WTC11 (cell line): ENCODE data around the gene GIMAP8. TPM values are rescaled to one million over a fixed set of nuclear protein-coding genes. Genes with fewer than 3 reads are reported as not detected.

Experiments
- ATAC-seq: fragments of 200-7000 bp; cut with Tn5 transposase; 2 replicates; pipeline ENCODE4 v1.10.0; 2021; ENCODE audit warnings: mild to moderate bottlenecking, moderate library complexity
- CTCF ChIA-PET: fragments of 300-600 bp; sonication (Branson Sonifier 250); formaldehyde crosslinking; loops from one replicate; lab custom pipeline; 2021; ENCODE audit warnings: antibody characterized with exemption; lab: Charles Lee
- POLR2A ChIA-PET: fragments of 350-600 bp; sonication (Branson Sonifier 250); formaldehyde crosslinking; loops from one replicate; lab custom pipeline; 2021; ENCODE audit warnings: antibody characterized with exemption; lab: Charles Lee
- DNase-seq: peaks from one replicate; pipeline ENCODE4 v3.0.0; 2021; ENCODE audit warnings: low spot score
- H3K27ac Mint-ChIP-seq: 2 replicates; pipeline ENCODE4 v1.8.0; 2021; ENCODE audit warnings: mixed read lengths
- H3K27me3 Mint-ChIP-seq: 2 replicates; pipeline ENCODE4 v1.8.0; 2021; ENCODE audit warnings: low read depth, mild to moderate bottlenecking, moderate library complexity, mixed read lengths
- H3K36me3 Mint-ChIP-seq: 2 replicates; pipeline ENCODE4 v1.8.0; 2021; ENCODE audit warnings: mixed read lengths
- H3K4me1 Mint-ChIP-seq: 2 replicates; pipeline ENCODE4 v1.8.0; 2022; ENCODE audit warnings: mixed read lengths
- H3K4me3 Mint-ChIP-seq: 2 replicates; pipeline ENCODE4 v1.8.0; 2021; ENCODE audit warnings: mild to moderate bottlenecking, moderate library complexity, mixed read lengths
- H3K9me3 Mint-ChIP-seq: 2 replicates; pipeline ENCODE4 v1.8.0; 2021; ENCODE audit warnings: mixed read lengths
- ATF1 ChIP-seq: sonication (generic); formaldehyde crosslinking; IDR thresholded peaks from 2 replicates; pipeline ENCODE4 v1.8.1; 2023; ENCODE audit warnings: mild to moderate bottlenecking, moderate library complexity, missing genetic modification reagents
- E2F1 ChIP-seq: sonication (generic); formaldehyde crosslinking; IDR thresholded peaks from 2 replicates; pipeline ENCODE4 v1.8.0; 2022; ENCODE audit warnings: mild to moderate bottlenecking, missing genetic modification reagents
- ETV6 ChIP-seq: sonication (generic); formaldehyde crosslinking; IDR thresholded peaks from 2 replicates; pipeline ENCODE4 v1.8.1; 2022; ENCODE audit warnings: mild to moderate bottlenecking, missing genetic modification reagents
- GABPB1 ChIP-seq: sonication (generic); formaldehyde crosslinking; IDR thresholded peaks from 2 replicates; pipeline ENCODE4 v1.8.1; 2023; ENCODE audit warnings: mild to moderate bottlenecking, missing genetic modification reagents
- GRHL2 ChIP-seq: fragments of 250-450 bp; sonication (Bioruptor Pico); IDR thresholded peaks from 2 replicates; pipeline ENCODE4 v1.8.0; 2022; ENCODE audit warnings: mild to moderate bottlenecking, moderate library complexity; ENCODE audit not compliant: insufficient replicate concordance, severe bottlenecking
- GTF2I ChIP-seq: fragments of 250-450 bp; sonication (Bioruptor Pico); conservative IDR thresholded peaks from 2 replicates; pipeline ENCODE4 v1.4.0; 2021; ENCODE audit warnings: mild to moderate bottlenecking
- KAT7 ChIP-seq: sonication (generic); formaldehyde crosslinking; IDR thresholded peaks from 2 replicates; pipeline ENCODE4 v1.8.1; 2023; ENCODE audit warnings: missing genetic modification reagents, mild to moderate bottlenecking, borderline replicate concordance
- MYBL2 ChIP-seq: sonication (generic); formaldehyde crosslinking; IDR thresholded peaks from 2 replicates; pipeline ENCODE4 v1.8.1; 2023; ENCODE audit warnings: mild to moderate bottlenecking, moderate library complexity, missing genetic modification reagents
- NR3C1 ChIP-seq: sonication (generic); formaldehyde crosslinking; conservative IDR thresholded peaks from 2 replicates; pipeline ENCODE4 v1.8.1; 2023; ENCODE audit warnings: low read depth, mild to moderate bottlenecking, missing genetic modification reagents
- SMAD4 ChIP-seq: sonication (generic); formaldehyde crosslinking; IDR thresholded peaks from 2 replicates; pipeline ENCODE4 v1.8.0; 2022; ENCODE audit warnings: mild to moderate bottlenecking, missing genetic modification reagents
- TEAD4 ChIP-seq: sonication (generic); formaldehyde crosslinking; IDR thresholded peaks from 2 replicates; pipeline ENCODE4 v1.8.0; 2022; ENCODE audit warnings: mild to moderate bottlenecking, missing genetic modification reagents
- ZBTB21 ChIP-seq: sonication (generic); formaldehyde crosslinking; IDR thresholded peaks from 2 replicates; pipeline ENCODE4 v1.8.1; 2023; ENCODE audit warnings: mild to moderate bottlenecking, missing genetic modification reagents, borderline replicate concordance
- ZNF219 ChIP-seq: sonication (generic); formaldehyde crosslinking; IDR thresholded peaks from 2 replicates; pipeline ENCODE4 v1.8.0; 2023; ENCODE audit warnings: missing genetic modification reagents, mild to moderate bottlenecking, borderline replicate concordance
- ZNF263 ChIP-seq: sonication (generic); formaldehyde crosslinking; IDR thresholded peaks from 2 replicates; pipeline ENCODE4 v1.8.1; 2022; ENCODE audit warnings: low read depth, mild to moderate bottlenecking, moderate library complexity, missing genetic modification reagents
- ZNF281 ChIP-seq: sonication (generic); formaldehyde crosslinking; IDR thresholded peaks from 2 replicates; pipeline ENCODE4 v1.8.0; 2023; ENCODE audit warnings: mild to moderate bottlenecking, missing genetic modification reagents
- ZNF423 ChIP-seq: fragments of 250-450 bp; sonication (Bioruptor Pico); IDR thresholded peaks from 2 replicates; pipeline ENCODE4 v2.1.2; 2022; ENCODE audit warnings: mild to moderate bottlenecking, moderate library complexity
- ZNF671 ChIP-seq: fragments of 250-450 bp; sonication (Bioruptor Pico); IDR thresholded peaks from 2 replicates; pipeline ENCODE4 v1.8.0; 2021; ENCODE audit warnings: mild to moderate bottlenecking
- ZSCAN18 ChIP-seq: fragments of 250-450 bp; sonication (Bioruptor Pico); IDR thresholded peaks from 2 replicates; pipeline ENCODE4 v2.1.2; 2022; ENCODE audit warnings: mild to moderate bottlenecking, moderate library complexity
- total RNA-seq: library from RNA; stranded (reverse); gene quantifications from 3 replicates; pipeline ENCODE4 v1.2.3, GENCODE V29; 2021
- TF ChIP-seq, protein P1 (sequence below): sonication (generic); formaldehyde crosslinking; IDR thresholded peaks from 2 replicates; pipeline ENCODE4 v1.8.1; 2023; ENCODE audit warnings: mild to moderate bottlenecking, missing genetic modification reagents, moderate library complexity
- TF ChIP-seq, protein P2 (sequence below): sonication (generic); formaldehyde crosslinking; IDR thresholded peaks from 2 replicates; pipeline ENCODE4 v1.8.1; 2022; ENCODE audit warnings: low read depth, missing genetic modification reagents, borderline replicate concordance
- TF ChIP-seq, protein P3 (sequence below): sonication (generic); formaldehyde crosslinking; IDR thresholded peaks from 2 replicates; pipeline ENCODE4 v1.8.1; 2023; ENCODE audit warnings: mild to moderate bottlenecking, missing genetic modification reagents
- TF ChIP-seq, protein P4 (sequence below): sonication (generic); formaldehyde crosslinking; conservative IDR thresholded peaks from 2 replicates; pipeline ENCODE4 v1.8.1; 2023; ENCODE audit warnings: mild to moderate bottlenecking, low read depth, missing genetic modification reagents, moderate library complexity

Gene GIMAP8
- total RNA-seq, 1 experiment from 2014 or later: 0.09 TPM

GRCh38 chr7:150420987-150421674, 29.3 kb upstream of the GIMAP8 start (continued):
- TF ChIP-seq ZSCAN18 (CRISPR knock-in tag) (no peak), GRHL2 (no peak)

DNA sequence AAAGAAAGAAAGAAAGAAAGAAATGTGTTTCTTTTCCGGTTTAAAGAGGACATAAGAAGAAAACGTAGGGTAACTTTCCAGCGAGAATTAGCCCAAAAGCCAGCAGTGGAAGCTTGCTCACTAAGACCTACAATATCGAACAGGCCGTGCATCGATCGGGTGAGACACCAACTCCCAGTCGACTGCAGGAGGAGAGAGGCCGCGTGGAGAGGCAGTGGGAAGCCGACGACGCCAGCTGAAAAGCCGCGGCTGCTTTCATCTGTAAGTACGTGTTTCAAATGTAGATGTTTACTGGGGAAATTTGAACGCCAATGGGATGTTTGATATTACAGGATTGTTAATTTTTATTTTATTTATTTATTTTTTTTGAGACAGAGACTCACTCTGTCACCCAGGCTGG, 28.6 kb upstream of the GIMAP8 start:
- Mint-ChIP-seq H3K27ac (no peak overlapping the region), H3K9me3 (peaks cover 18% of the 10 kb centered on the region), H3K36me3 (no peaks in the 10 kb centered on the region), H3K4me3 (no peak overlapping the region), H3K27me3 (no peaks in the 10 kb centered on the region), H3K4me1 (peaks cover 21% of the 10 kb centered on the region)
- TF ChIP-seq TEAD4 (CRISPR knock-in tag): no peak
- TF ChIP-seq ZNF423: no peak
- TF ChIP-seq, protein P1, sequence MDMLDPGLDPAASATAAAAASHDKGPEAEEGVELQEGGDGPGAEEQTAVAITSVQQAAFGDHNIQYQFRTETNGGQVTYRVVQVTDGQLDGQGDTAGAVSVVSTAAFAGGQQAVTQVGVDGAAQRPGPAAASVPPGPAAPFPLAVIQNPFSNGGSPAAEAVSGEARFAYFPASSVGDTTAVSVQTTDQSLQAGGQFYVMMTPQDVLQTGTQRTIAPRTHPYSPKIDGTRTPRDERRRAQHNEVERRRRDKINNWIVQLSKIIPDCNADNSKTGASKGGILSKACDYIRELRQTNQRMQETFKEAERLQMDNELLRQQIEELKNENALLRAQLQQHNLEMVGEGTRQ (CRISPR knock-in tag): no peak
- no peak for TF ChIP-seq ZNF281
- TF ChIP-seq MYBL2 (CRISPR knock-in tag): no peak
- no peak for TF ChIP-seq ETV6 (CRISPR knock-in tag)
- TF ChIP-seq NR3C1 (CRISPR knock-in tag): no peak
- TF ChIP-seq GABPB1 (CRISPR knock-in tag): no peak
- TF ChIP-seq, protein P2, sequence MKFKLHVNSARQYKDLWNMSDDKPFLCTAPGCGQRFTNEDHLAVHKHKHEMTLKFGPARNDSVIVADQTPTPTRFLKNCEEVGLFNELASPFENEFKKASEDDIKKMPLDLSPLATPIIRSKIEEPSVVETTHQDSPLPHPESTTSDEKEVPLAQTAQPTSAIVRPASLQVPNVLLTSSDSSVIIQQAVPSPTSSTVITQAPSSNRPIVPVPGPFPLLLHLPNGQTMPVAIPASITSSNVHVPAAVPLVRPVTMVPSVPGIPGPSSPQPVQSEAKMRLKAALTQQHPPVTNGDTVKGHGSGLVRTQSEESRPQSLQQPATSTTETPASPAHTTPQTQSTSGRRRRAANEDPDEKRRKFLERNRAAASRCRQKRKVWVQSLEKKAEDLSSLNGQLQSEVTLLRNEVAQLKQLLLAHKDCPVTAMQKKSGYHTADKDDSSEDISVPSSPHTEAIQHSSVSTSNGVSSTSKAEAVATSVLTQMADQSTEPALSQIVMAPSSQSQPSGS (CRISPR knock-in tag): no peak
- ChIA-PET POLR2A (no interaction called here), CTCF (interaction anchor here (0.6 to 1.5 kb wide), 10 partner anchors 10 to 332 kb away, joined by 3 to 9 read pairs (median 3); no protein-coding TSS in a partner anchor)
- ATAC-seq (no peak), DNase-seq (peak; percentile 9)

- ChIA-PET POLR2A (no interaction called here), CTCF (no interaction called here)
- peaks cover 46% of the 10 kb centered on the region for H3K4me1 Mint-ChIP-seq
- peaks cover 18% of the 10 kb centered on the region for H3K9me3 Mint-ChIP-seq
- no peak for ATAC-seq
- no peak overlapping the region for H3K27ac Mint-ChIP-seq
- no peak for DNase-seq
- H3K36me3 Mint-ChIP-seq: no peaks in the 10 kb centered on the region
- H3K27me3 Mint-ChIP-seq: peaks cover 5% of the 10 kb centered on the region; the same call in 1 of the 2 replicates
- no peak overlapping the region for H3K4me3 Mint-ChIP-seq
- TF ChIP-seq SMAD4 (CRISPR knock-in tag) (no peak), ATF1 (no peak), KAT7 (CRISPR knock-in tag) (no peak), ZBTB21 (CRISPR knock-in tag) (no peak), ZNF219 (CRISPR knock-in tag) (no peak), GTF2I (CRISPR knock-in tag) (no peak), E2F1 (CRISPR knock-in tag) (no peak), ZNF671 (CRISPR knock-in tag) (no peak), ZNF263 (CRISPR knock-in tag) (no peak)
- TF ChIP-seq, protein P3, sequence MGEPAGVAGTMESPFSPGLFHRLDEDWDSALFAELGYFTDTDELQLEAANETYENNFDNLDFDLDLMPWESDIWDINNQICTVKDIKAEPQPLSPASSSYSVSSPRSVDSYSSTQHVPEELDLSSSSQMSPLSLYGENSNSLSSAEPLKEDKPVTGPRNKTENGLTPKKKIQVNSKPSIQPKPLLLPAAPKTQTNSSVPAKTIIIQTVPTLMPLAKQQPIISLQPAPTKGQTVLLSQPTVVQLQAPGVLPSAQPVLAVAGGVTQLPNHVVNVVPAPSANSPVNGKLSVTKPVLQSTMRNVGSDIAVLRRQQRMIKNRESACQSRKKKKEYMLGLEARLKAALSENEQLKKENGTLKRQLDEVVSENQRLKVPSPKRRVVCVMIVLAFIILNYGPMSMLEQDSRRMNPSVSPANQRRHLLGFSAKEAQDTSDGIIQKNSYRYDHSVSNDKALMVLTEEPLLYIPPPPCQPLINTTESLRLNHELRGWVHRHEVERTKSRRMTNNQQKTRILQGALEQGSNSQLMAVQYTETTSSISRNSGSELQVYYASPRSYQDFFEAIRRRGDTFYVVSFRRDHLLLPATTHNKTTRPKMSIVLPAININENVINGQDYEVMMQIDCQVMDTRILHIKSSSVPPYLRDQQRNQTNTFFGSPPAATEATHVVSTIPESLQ (CRISPR knock-in tag): no peak
- TF ChIP-seq, protein P4, sequence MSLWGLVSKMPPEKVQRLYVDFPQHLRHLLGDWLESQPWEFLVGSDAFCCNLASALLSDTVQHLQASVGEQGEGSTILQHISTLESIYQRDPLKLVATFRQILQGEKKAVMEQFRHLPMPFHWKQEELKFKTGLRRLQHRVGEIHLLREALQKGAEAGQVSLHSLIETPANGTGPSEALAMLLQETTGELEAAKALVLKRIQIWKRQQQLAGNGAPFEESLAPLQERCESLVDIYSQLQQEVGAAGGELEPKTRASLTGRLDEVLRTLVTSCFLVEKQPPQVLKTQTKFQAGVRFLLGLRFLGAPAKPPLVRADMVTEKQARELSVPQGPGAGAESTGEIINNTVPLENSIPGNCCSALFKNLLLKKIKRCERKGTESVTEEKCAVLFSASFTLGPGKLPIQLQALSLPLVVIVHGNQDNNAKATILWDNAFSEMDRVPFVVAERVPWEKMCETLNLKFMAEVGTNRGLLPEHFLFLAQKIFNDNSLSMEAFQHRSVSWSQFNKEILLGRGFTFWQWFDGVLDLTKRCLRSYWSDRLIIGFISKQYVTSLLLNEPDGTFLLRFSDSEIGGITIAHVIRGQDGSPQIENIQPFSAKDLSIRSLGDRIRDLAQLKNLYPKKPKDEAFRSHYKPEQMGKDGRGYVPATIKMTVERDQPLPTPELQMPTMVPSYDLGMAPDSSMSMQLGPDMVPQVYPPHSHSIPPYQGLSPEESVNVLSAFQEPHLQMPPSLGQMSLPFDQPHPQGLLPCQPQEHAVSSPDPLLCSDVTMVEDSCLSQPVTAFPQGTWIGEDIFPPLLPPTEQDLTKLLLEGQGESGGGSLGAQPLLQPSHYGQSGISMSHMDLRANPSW (CRISPR knock-in tag): no peak
Observed at GRCh38 chr7:150425670-150426069, 24.8 kb upstream of the GIMAP8 start.
